AG10803 (cell line): ENCODE data around the gene OR6S1.
"Not testable (repeated sequence)": the region's sequence is repeated elsewhere in the genome, so short reads cannot be mapped to it uniquely, and the experiment has no call there.

Experiments used
- DNase-seq: peaks from one replicate; pipeline ENCODE4 v3.0.0; 2010; ENCODE audit warnings: low read depth
- H3K4me3 ChIP-seq: 2 replicates; pipeline ENCODE4 v1.5.1; 2011; ENCODE audit warnings: mild to moderate bottlenecking, low read length, control low read depth
- CTCF ChIP-seq: conservative IDR thresholded peaks from 2 replicates; pipeline ENCODE4 v1.5.1; 2011; ENCODE audit warnings: mild to moderate bottlenecking, low read length, control low read depth, inconsistent platforms

OR6S1 gene

DNA sequence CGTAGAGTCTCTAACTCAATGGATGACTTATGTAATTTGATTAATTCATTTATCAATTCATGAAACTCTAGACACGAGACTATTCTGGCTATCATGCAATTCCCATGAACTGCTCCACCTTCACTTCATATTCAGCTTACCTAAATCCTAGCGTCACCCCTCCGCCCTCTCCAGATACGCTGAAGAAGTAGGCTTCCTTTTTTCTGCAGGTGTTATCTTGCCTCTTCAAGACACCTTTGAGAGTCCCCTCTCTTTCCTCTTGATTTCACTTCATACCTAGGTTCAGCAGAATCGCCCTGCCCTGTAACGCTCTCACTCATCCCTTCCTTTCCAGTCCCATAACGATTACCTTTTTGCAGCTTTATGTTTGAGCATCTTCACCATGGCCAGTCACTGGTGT, 38.9 kb upstream of the OR6S1 start:
- no peak for DNase-seq
- TF ChIP-seq CTCF, result no peak
- H3K4me3 ChIP-seq, result no peak overlapping the region

GRCh38 chr14:20679907-20680306, 38.4 kb upstream of the OR6S1 start:
- no peak for TF ChIP-seq CTCF
- no peak overlapping the region for H3K4me3 ChIP-seq
- peak; percentile 33 for DNase-seq

DNA sequence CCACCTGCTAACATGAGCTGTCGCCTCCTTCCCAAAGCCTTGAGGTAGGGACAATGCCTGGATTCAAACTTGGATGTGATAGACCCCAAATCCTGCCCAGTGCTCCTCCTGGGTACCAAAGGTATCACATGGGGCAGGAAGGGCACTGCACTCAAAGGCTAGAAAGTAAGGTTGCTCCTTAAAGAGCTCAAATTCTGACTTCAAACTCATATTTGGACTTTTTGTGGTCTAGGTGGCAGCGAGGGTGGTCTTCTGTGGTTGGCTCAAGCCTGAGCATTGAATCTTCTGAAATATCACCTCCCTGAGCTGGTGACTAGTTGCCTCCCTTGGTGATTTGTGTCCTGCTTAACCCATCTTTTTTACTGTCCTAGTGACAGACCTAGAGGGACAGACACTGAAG, 34.6 kb upstream of the OR6S1 start:
- H3K4me3 ChIP-seq, result no peak overlapping the region
- TF ChIP-seq CTCF, result no peak
- no peak for DNase-seq

GRCh38 chr14:20675669-20676068, 34.2 kb upstream of the OR6S1 start:
- H3K4me3 ChIP-seq, result no peak overlapping the region
- TF ChIP-seq CTCF, result no peak
- no peak for DNase-seq

DNA sequence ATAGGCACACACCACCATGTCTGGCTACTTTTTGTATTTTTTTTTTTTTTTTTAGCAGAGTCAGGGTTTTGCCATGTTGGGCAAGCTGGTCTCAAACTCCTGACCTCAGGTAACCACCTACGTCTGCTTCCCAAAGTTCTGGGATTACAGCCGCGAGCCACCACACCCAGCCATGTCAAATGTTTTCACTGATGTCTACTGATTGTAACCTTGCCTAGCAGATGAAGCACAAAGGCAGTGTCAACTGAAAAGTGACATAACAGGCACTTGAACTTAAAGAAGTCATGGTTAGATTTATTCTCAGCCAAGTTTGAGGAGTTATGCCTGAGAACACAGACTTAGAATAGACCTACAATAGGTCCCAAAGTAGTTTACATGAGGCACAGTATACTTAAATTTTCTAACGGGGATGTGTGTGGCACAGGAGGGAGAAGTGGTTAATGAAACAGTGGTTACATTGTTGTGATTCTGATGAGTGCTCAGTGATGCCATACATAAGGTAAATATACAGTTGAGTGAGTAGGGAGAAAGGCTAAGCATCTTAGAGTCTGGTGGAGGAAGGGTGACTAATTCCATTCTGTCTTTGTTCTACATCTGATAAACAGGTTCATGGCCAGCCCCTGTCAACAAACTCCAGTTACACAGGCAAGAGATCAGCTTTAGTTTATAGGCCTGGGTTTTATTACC, 30.2 kb upstream of the OR6S1 start:
- DNase-seq, result no peak
- no peak for TF ChIP-seq CTCF
- no peak overlapping the region for H3K4me3 ChIP-seq

GRCh38 chr14:20668969-20669368, 27.5 kb upstream of the OR6S1 start:
- no peak for TF ChIP-seq CTCF
- H3K4me3 ChIP-seq, result no peak overlapping the region
- no peak for DNase-seq

GRCh38 chr14:20667957-20668356, 26.5 kb upstream of the OR6S1 start:
- no peak for DNase-seq
- no peak overlapping the region for H3K4me3 ChIP-seq
- TF ChIP-seq CTCF, result no peak

- not testable (repeated sequence) for H3K4me3 ChIP-seq
Measured at GRCh38 chr14:20666400-20666961, 25.0 kb upstream of the OR6S1 start.

More at GRCh38 chr14:20666400-20666961, 25.0 kb upstream of the OR6S1 start:
- DNase-seq, result not testable (repeated sequence)
